NCI-H1105 treated with DMSO at 0.1 percent for 48 hours (cell line): Measurements from ENCODE around the gene TMEM168.

ENCODE experiments used
- DNase-seq: peaks from one replicate; lab custom pipeline; 2025; lab: John Stamatoyannopoulos, UW

TMEM168 gene

GRCh38 chr7:112721366-112721765 lies 68.8 kb downstream of the TMEM168 start:
- no peak for DNase-seq

GRCh38 chr7:112715525-112715924 lies 74.7 kb downstream of the TMEM168 start:
- no peak for DNase-seq

GRCh38 chr7:112714917-112715316 lies 75.3 kb downstream of the TMEM168 start:
- no peak for DNase-seq
